HepG2 (cell line): ENCODE measurements around the gene KCNJ6.

Source experiments
- ATF2 ChIP-seq: sonication (generic); formaldehyde crosslinking; IDR thresholded peaks from 2 replicates; pipeline ENCODE4 v1.4.0; 2020; ENCODE audit warnings: missing genetic modification reagents
- CTCF ChIP-seq: sonication (generic); formaldehyde crosslinking; IDR thresholded peaks from 2 replicates; pipeline ENCODE4 v1.5.0; 2020; ENCODE audit warnings: mild to moderate bottlenecking, missing genetic modification reagents, moderate library complexity
- FOXK1 ChIP-seq: sonication (generic); formaldehyde crosslinking; IDR thresholded peaks from 2 replicates; pipeline ENCODE4 v1.4.0; 2020; ENCODE audit warnings: low read depth, missing genetic modification reagents, borderline replicate concordance
- JDP2 ChIP-seq: sonication (generic); formaldehyde crosslinking; IDR thresholded peaks from 2 replicates; pipeline ENCODE4 v1.8.1; 2022; ENCODE audit warnings: missing genetic modification reagents, borderline replicate concordance
- KAT7 ChIP-seq: IDR thresholded peaks from 2 replicates; pipeline ENCODE4 v1.6.1; 2018; ENCODE audit warnings: borderline replicate concordance, missing compliant biosample characterization
- ZBTB8A ChIP-seq: sonication (generic); formaldehyde crosslinking; IDR thresholded peaks from 2 replicates; pipeline ENCODE4 v1.4.0; 2020; ENCODE audit warnings: mild to moderate bottlenecking, low read depth, missing genetic modification reagents, borderline replicate concordance
- ZNF10 ChIP-seq: sonication (generic); formaldehyde crosslinking; IDR thresholded peaks from 2 replicates; pipeline ENCODE4 v1.4.0; 2020; ENCODE audit warnings: mild to moderate bottlenecking, low read depth, missing genetic modification reagents, borderline replicate concordance
- TF ChIP-seq, protein P1 (sequence below): sonication (generic); formaldehyde crosslinking; IDR thresholded peaks from 2 replicates; pipeline ENCODE4 v1.5.0; 2020; ENCODE audit warnings: missing genetic modification reagents

GRCh38 chr21:37660709-37661108, 255.5 kb downstream of the KCNJ6 start:
- TF ChIP-seq ZBTB8A, result no peak
- no peak for TF ChIP-seq ATF2 (CRISPR knock-in tag)
- TF ChIP-seq, protein P1, sequence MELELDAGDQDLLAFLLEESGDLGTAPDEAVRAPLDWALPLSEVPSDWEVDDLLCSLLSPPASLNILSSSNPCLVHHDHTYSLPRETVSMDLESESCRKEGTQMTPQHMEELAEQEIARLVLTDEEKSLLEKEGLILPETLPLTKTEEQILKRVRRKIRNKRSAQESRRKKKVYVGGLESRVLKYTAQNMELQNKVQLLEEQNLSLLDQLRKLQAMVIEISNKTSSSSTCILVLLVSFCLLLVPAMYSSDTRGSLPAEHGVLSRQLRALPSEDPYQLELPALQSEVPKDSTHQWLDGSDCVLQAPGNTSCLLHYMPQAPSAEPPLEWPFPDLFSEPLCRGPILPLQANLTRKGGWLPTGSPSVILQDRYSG (CRISPR knock-in tag), result no peak
- no peak for TF ChIP-seq JDP2
- no peak for TF ChIP-seq ZNF10
- TF ChIP-seq FOXK1 (CRISPR knock-in tag), result no peak
- TF ChIP-seq CTCF, result no peak
- TF ChIP-seq KAT7 (CRISPR knock-in tag), result no peak
